ENCODE measurements around the gene AFDN.

AFDN gene

GRCh38 chr6:167917551-167918154 lies 90.9 kb downstream of the AFDN start:
- no peaks in the 10 kb centered on the region for H3K9me3 ChIP-seq (replicated peaks; ENCODE audit: low read length)
- no peak overlapping the region for H3K9ac ChIP-seq (ENCODE audit: low read depth, low read length)
- H3K4me3 ChIP-seq (ENCODE audit: low read length) = no peak overlapping the region
- H3K4me1 ChIP-seq (ENCODE audit: control insufficient read depth, insufficient read depth, low read length) = no peaks in the 10 kb centered on the region
- no peaks in the 10 kb centered on the region for H3K27me3 ChIP-seq (ENCODE audit: control insufficient read depth, insufficient read depth, low read length)
- H3K4me2 ChIP-seq (ENCODE audit: low read length) = no peak overlapping the region
- H3K36me3 ChIP-seq (ENCODE audit: insufficient read depth, low read length) = peaks cover 38% of the 10 kb centered on the region

GRCh38 chr6:167918548-167919278 lies 92.0 kb downstream of the AFDN start:
- Histone ChIP-seq H3K9me3 (replicated peaks; ENCODE audit: low read length) (no peaks in the 10 kb centered on the region), H3K4me2 (ENCODE audit: low read length) (no peak overlapping the region), H3K36me3 (ENCODE audit: insufficient read depth, low read length) (peaks cover 36% of the 10 kb centered on the region), H3K4me3 (ENCODE audit: low read length) (no peak overlapping the region), H3K9ac (ENCODE audit: low read depth, low read length) (no peak overlapping the region), H3K27me3 (ENCODE audit: control insufficient read depth, insufficient read depth, low read length) (no peaks in the 10 kb centered on the region), H3K4me1 (ENCODE audit: control insufficient read depth, insufficient read depth, low read length) (no peaks in the 10 kb centered on the region)

GRCh38 chr6:167919349-167919748 lies 92.6 kb downstream of the AFDN start:
- Histone ChIP-seq H3K9me3 (replicated peaks; ENCODE audit: low read length) (no peaks in the 10 kb centered on the region), H3K9ac (ENCODE audit: low read depth, low read length) (no peak overlapping the region), H3K4me2 (ENCODE audit: low read length) (no peak overlapping the region), H3K4me3 (ENCODE audit: low read length) (no peak overlapping the region), H3K36me3 (ENCODE audit: insufficient read depth, low read length) (peaks cover 36% of the 10 kb centered on the region), H3K27me3 (ENCODE audit: control insufficient read depth, insufficient read depth, low read length) (no peaks in the 10 kb centered on the region), H3K4me1 (ENCODE audit: control insufficient read depth, insufficient read depth, low read length) (no peaks in the 10 kb centered on the region)

GRCh38 chr6:167920165-167920564 lies 93.5 kb downstream of the AFDN start:
- Histone ChIP-seq H3K9me3 (replicated peaks; ENCODE audit: low read length) (no peaks in the 10 kb centered on the region), H3K4me3 (ENCODE audit: low read length) (no peak overlapping the region), H3K36me3 (ENCODE audit: insufficient read depth, low read length) (peaks cover 37% of the 10 kb centered on the region), H3K27me3 (ENCODE audit: control insufficient read depth, insufficient read depth, low read length) (no peaks in the 10 kb centered on the region), H3K4me1 (ENCODE audit: control insufficient read depth, insufficient read depth, low read length) (no peaks in the 10 kb centered on the region), H3K4me2 (ENCODE audit: low read length) (no peak overlapping the region), H3K9ac (ENCODE audit: low read depth, low read length) (no peak overlapping the region)

GRCh38 chr6:167921831-167922230 lies 95.1 kb downstream of the AFDN start:
- Histone ChIP-seq H3K27me3 (ENCODE audit: control insufficient read depth, insufficient read depth, low read length) (no peaks in the 10 kb centered on the region), H3K4me2 (ENCODE audit: low read length) (no peak overlapping the region), H3K9ac (ENCODE audit: low read depth, low read length) (no peak overlapping the region), H3K36me3 (ENCODE audit: insufficient read depth, low read length) (peaks cover 35% of the 10 kb centered on the region), H3K4me1 (ENCODE audit: control insufficient read depth, insufficient read depth, low read length) (no peaks in the 10 kb centered on the region), H3K4me3 (ENCODE audit: low read length) (no peak overlapping the region), H3K9me3 (replicated peaks; ENCODE audit: low read length) (no peaks in the 10 kb centered on the region)

- no peak overlapping the region for H3K9ac ChIP-seq (ENCODE audit: low read depth, low read length)
- no peaks in the 10 kb centered on the region for H3K9me3 ChIP-seq (replicated peaks; ENCODE audit: low read length)
- no peak overlapping the region for H3K4me2 ChIP-seq (ENCODE audit: low read length)
- H3K4me3 ChIP-seq (ENCODE audit: low read length) = no peak overlapping the region
- H3K27me3 ChIP-seq (ENCODE audit: control insufficient read depth, insufficient read depth, low read length) = no peaks in the 10 kb centered on the region
- H3K4me1 ChIP-seq (ENCODE audit: control insufficient read depth, insufficient read depth, low read length) = peaks cover 3% of the 10 kb centered on the region
- H3K36me3 ChIP-seq (ENCODE audit: insufficient read depth, low read length) = peaks cover 13% of the 10 kb centered on the region
Measured at GRCh38 chr6:167925026-167925425, 98.3 kb downstream of the AFDN start.

GRCh38 chr6:167927246-167927645 lies 100.5 kb downstream of the AFDN start:
- Histone ChIP-seq H3K9ac (ENCODE audit: low read depth, low read length) (no peak overlapping the region), H3K4me3 (ENCODE audit: low read length) (no peak overlapping the region), H3K27me3 (ENCODE audit: control insufficient read depth, insufficient read depth, low read length) (no peaks in the 10 kb centered on the region), H3K36me3 (ENCODE audit: insufficient read depth, low read length) (peaks cover 8% of the 10 kb centered on the region), H3K9me3 (replicated peaks; ENCODE audit: low read length) (no peaks in the 10 kb centered on the region), H3K4me2 (ENCODE audit: low read length) (no peak overlapping the region), H3K4me1 (ENCODE audit: control insufficient read depth, insufficient read depth, low read length) (peaks cover 10% of the 10 kb centered on the region)

- Histone ChIP-seq H3K36me3 (ENCODE audit: insufficient read depth, low read length) (peaks cover 8% of the 10 kb centered on the region), H3K4me1 (ENCODE audit: control insufficient read depth, insufficient read depth, low read length) (peaks cover 10% of the 10 kb centered on the region)
Measured at GRCh38 chr6:167928111-167928510, 101.4 kb downstream of the AFDN start.

GRCh38 chr6:167930295-167930694 lies 103.6 kb downstream of the AFDN start:
- no peak overlapping the region for H3K9ac ChIP-seq (ENCODE audit: low read depth, low read length)
- no peaks in the 10 kb centered on the region for H3K27me3 ChIP-seq (ENCODE audit: control insufficient read depth, insufficient read depth, low read length)
- no peaks in the 10 kb centered on the region for H3K9me3 ChIP-seq (replicated peaks; ENCODE audit: low read length)
- H3K4me3 ChIP-seq (ENCODE audit: low read length) = no peak overlapping the region
- H3K4me1 ChIP-seq (ENCODE audit: control insufficient read depth, insufficient read depth, low read length) = peaks cover 10% of the 10 kb centered on the region
- no peak overlapping the region for H3K4me2 ChIP-seq (ENCODE audit: low read length)
- peaks cover 2% of the 10 kb centered on the region for H3K36me3 ChIP-seq (ENCODE audit: insufficient read depth, low read length)

More at GRCh38 chr6:167928111-167928510, 101.4 kb downstream of the AFDN start:
- no peaks in the 10 kb centered on the region for H3K9me3 ChIP-seq (replicated peaks; ENCODE audit: low read length)
- H3K4me3 ChIP-seq (ENCODE audit: low read length) = no peak overlapping the region
- H3K27me3 ChIP-seq (ENCODE audit: control insufficient read depth, insufficient read depth, low read length) = no peaks in the 10 kb centered on the region
- no peak overlapping the region for H3K9ac ChIP-seq (ENCODE audit: low read depth, low read length)
- no peak overlapping the region for H3K4me2 ChIP-seq (ENCODE audit: low read length)

- no peaks in the 10 kb centered on the region for H3K9me3 ChIP-seq (replicated peaks; ENCODE audit: low read length)
- no peak overlapping the region for H3K9ac ChIP-seq (ENCODE audit: low read depth, low read length)
- H3K36me3 ChIP-seq (ENCODE audit: insufficient read depth, low read length) = no peaks in the 10 kb centered on the region
- H3K4me1 ChIP-seq (ENCODE audit: control insufficient read depth, insufficient read depth, low read length) = peaks cover 10% of the 10 kb centered on the region
- no peak overlapping the region for H3K4me3 ChIP-seq (ENCODE audit: low read length)
- H3K4me2 ChIP-seq (ENCODE audit: low read length) = no peak overlapping the region
- no peaks in the 10 kb centered on the region for H3K27me3 ChIP-seq (ENCODE audit: control insufficient read depth, insufficient read depth, low read length)
Measured at GRCh38 chr6:167932468-167933276, 106.0 kb downstream of the AFDN start.

GRCh38 chr6:167933290-167933689 lies 106.6 kb downstream of the AFDN start:
- H3K4me3 ChIP-seq (ENCODE audit: low read length) = no peak overlapping the region
- peaks cover 10% of the 10 kb centered on the region for H3K4me1 ChIP-seq (ENCODE audit: control insufficient read depth, insufficient read depth, low read length)
- no peaks in the 10 kb centered on the region for H3K9me3 ChIP-seq (replicated peaks; ENCODE audit: low read length)
- H3K27me3 ChIP-seq (ENCODE audit: control insufficient read depth, insufficient read depth, low read length) = no peaks in the 10 kb centered on the region
- no peak overlapping the region for H3K9ac ChIP-seq (ENCODE audit: low read depth, low read length)
- no peak overlapping the region for H3K4me2 ChIP-seq (ENCODE audit: low read length)
- H3K36me3 ChIP-seq (ENCODE audit: insufficient read depth, low read length) = no peaks in the 10 kb centered on the region
